NK-92 (cell line): ENCODE data around the gene RNF43.

Experiments used
- DNase-seq: peaks from one replicate; lab custom pipeline; 2025; ENCODE audit not compliant: unreplicated experiment; lab: John Stamatoyannopoulos, UW

RNF43 gene

DNA sequence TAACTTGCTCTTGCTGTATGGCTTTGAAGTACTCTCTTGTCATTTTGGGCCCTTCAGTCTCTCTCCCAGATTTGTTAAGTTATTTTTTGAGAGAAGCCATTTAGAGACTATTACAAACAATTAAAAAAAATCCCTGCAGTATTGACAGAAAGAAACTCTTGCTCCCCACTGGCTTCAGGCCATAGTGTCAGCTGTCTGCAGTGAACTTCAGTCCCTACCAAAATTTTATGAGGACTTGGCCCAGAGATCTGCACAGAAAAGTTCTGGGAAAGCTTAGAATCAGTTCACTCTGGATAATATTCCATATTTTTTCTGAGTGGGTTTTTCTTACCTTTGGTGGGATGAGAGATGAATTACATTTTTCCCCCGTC lies 34.5 kb downstream of the RNF43 start:
- no peak for DNase-seq

DNA sequence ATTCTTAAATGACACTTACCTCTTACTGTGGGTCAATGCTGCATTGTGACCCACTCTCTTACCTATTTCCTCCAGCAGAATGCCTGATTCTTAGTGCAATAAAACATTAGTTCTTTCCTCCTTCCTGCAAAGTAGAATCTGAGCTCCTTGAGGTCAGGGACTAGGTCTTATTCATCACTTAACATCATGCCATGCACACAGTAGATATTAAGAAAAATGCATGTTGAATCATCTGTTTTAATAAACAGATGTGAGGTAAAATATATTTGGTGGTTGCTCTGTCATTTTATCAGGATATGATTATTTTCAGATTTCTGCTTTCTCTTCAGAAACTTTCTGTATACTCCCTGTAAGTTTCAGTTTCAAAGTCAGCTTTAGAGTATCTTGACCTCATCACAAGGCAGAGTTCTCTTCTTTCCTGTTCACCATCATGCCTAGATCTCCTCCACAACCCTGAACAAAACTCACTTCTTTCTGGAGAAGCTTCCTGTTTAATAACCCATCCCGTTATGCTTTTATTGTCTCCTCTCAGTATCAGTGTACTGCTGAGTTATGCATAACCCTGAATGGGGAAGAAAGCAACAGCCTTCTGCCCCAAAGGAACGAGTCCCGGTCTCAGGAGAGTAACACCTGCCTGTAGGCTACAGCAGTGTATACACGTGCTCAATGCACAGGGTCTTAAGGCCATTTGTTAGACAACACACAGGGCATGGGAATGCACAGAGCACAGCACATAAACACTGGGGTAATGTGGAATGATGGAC lies 35.0 kb downstream of the RNF43 start:
- no peak for DNase-seq

DNA sequence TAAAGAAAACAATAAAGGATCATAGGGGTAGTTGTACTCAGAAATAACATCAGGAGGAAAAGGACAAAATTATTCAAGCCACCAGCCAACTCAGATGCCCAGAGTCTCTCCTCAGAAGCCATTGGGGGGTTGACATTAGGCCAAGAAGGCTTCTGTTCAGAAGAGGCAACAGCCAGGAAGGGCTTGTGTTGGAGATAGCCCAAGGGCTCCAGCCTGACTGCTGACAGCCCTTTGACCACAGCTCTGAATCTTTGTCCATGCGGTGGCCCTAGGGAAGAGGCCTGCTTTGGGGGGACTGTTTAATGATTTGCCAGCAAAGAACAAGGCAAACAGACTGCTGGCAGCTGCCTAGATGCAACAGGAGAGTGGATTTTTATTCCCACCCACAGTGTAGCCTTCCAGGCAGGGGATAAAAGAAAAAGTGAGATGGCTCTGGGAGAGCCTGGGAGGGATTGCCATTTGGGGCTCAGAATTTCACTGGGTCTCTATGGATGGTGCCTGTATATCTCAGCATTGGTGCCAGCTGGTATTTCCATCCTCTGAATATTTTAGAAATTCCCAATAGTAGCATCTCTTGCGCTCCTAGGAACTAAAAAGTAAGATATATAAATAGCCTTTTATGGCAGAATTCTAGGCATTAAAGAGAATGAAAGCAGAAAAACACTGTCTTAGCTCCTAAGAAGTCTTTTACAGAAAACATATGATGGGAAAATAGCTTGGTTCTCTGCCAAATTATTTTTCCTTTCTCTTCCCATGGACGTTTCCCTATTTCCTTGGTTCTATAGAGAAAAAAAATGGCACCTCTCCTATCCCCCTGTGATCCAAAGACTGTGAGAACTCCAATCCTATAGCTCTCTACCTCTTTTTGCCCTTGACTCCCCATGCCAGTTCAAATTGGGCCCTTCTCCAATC lies 36.0 kb downstream of the RNF43 start:
- DNase-seq: no peak

DNA sequence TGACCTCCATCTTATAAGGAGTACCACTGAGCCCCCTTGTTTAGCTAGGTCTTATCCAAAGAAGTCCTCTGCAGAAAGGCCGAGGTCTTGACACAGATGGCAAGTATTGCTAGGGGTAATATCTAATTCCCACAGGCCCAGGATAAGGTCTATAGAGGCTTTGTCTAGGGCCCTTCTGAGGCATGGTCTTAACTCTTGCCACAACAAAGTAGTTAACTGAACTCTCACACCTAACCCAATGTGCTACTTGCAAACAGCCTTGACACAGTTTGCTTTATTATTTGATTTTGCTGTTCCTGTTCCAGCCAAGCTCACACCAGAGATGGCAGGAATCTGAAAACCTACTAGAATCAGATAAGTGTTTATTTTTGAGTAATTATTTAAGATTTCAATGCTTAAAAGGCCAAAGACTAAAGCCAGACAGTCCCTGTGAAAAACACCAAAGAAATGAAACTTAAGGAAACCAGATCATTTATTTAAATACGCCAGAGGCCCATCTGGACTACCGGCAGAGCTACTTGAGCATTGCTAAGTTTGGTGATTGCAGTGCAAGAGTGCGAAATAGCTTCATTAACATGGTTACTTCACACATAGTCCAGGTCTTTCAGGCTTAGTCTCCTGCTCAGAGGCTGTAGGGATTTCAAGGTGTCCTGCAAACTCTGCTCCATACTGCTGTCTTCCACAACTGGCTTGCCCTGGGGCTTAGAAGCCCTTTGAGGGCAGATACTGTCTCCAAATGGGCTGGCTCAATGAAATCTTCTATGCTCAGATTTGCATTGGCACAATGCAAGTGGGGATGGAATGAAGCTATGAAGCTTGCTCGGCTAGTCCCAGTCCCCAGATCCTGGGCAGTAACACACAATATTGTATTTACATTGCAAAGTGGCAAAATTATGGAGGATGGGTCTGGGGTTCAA lies 36.9 kb downstream of the RNF43 start:
- no peak for DNase-seq

DNA sequence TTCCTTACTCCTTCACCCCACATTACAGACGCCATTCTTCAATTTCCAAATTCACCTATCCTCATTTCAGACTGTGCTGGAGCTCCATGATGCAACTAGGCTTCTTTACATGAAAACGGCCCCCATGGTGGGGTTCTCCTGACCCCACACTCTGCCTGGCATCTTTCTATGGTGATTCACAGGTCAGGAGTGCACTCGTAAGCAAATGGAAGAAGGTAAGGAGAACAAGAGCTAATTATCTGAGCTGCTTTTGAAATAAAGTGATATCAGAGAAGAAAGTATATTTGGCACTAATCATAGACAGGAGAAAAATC lies 37.9 kb downstream of the RNF43 start:
- DNase-seq: no peak

DNA sequence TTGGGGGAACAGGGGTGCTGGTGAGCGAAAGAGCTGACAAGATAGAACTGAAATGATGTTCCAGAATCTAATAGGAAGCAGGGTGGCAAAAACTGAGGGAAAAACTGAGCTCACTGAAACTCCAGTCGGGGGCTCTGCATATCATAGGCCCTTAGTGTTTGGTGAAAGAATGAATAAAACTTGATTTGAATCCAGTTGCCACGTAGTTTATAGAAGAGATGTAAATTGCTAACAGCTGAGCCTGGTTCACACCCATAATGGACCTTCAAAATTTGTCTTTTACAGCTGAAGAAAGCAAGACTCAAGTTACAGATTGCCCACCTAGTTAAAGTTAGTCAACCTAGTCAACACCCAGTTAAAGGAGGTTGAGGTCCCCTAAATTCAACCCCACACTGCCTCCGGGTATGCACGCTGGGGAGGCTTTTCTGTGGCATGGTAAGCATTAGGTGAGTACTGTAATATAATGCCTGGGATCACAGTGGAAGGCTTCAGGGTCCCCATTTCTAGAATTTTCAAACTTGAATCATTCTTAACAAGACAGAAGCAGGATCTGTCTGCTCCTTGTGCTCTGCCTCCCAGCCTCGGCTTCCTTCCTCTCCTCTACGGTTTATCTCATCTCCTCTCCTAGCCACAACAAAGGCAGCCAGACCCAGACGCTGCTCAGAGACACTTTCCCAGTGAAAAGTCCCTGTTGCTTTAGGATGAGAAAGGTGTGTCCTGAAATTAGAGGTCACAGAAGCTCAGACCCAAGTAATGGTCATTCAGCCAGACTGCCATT lies 38.4 kb downstream of the RNF43 start:
- no peak for DNase-seq

DNA sequence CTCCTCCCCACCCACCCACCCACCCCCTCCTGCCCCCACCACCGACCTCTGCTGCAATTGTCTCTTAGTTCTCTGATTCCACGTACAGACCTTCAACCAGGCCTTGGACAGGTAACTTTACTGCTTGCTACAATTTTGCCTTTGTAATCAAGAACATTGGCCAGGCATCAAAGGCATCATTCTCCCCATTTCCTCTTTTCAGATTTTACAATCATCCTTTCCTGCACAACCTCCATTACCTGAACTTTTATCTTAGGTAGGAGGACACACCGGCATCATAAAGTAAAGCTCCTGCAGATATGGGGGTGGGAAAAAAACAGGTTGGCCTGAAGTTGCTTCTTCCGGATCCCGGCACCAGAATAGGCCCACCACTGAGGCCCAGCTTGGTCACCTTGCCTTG lies 39.7 kb downstream of the RNF43 start:
- no peak for DNase-seq

DNA sequence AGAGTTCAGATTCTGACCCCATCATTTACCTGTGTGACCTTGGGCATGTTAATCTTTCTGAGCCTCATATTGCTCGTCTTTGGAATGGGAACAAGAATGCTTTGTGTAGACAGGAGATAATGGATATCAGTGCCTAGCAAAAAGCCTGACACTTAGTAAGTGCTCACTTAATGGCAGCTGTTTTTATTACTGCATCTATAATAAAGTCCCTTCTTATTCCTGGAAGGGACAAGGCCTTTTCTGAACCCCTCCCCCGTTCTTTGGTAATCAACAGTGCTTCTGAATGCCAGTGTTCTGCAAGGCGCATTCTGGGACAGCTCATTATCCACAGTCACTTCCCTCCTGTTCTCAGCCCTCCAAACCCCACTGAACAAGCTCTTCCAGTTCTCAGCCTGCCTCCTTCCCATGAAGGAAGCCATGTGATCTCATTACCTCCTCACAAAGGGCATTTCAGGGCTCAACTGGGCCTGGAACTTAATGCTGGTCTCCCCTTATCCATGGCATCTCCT lies 40.2 kb downstream of the RNF43 start:
- no peak for DNase-seq

DNA sequence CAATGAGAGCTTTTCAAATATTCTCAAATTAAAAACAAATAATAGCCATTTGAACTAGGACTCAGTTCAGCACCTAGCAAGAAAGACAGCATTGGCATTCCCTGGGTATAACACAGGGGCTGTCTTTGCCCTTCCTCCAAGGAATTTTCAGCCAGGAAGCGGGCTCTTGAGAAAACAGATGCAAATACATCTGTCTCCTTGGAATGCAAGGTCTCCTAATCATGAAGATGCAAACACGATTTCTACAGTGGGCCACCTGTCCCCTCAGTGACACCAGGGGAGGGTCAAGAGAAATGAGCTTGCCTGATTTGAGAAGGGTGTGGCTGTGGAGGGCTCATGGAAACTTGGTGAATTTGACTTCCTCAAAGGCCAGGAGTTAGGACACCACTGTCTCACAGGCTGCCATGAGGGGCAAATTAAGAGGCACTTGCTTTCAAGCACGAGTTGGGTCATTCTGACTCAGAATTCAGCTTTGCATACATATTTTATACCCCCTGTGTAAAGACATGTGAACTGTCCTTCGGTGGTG lies 40.8 kb downstream of the RNF43 start:
- DNase-seq: no peak

DNA sequence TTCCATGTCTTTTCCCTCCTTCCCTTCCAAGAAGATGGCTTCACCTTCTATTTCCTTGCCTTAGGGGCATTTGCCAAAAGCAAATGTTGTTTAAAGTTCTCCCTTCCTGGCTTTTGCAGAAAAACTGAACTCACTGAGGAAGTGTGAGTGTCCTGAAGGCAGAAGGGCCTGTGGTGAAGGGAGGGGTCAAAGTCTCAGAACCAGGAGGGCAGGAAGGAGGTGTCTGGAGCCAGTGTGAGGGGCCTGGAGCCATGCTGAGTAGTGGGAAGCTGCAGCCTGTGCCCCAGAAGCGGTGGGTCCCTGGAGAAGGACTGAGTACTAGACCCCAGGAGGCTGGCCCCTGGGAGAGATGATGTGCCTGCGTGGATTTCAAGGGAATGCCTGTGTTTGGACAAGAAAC lies 41.5 kb downstream of the RNF43 start:
- DNase-seq: no peak

DNA sequence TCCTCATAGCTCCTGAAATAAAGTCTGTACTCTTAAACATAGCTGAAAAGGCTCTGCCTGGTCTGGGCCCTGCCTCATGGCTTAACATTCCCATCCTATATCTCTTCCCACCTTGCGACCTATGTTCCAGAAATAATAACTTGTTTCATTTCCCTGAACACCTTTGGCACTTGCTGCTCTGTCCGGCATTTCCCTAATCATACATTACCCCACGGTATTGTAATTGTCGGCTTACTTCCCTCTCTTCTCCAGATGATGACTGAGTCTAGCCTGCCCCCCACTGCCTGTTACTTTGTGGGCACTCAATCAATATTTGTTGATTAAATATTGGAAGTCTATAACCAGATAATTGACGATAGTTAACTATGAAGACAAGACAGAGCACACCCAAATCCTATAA lies 42.1 kb downstream of the RNF43 start:
- no peak for DNase-seq

DNA sequence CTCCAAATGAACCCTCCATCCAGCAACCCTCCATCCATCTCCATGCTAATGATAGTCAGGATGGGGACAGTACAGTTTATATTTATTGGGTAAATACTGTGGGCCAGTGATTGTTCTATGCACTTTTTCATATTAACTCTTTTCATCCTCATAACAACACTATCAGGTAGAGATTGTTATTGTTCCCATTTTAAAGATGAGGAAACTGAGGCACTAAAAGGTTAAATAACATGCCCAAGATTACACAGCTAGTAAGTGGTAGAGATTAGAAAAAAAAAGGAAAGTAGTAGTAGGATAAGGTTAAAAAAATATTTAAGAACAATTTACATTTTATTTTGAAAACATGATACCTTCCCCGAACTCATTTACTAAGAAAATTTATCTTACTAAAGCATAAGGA lies 43.4 kb downstream of the RNF43 start:
- no peak for DNase-seq

DNA sequence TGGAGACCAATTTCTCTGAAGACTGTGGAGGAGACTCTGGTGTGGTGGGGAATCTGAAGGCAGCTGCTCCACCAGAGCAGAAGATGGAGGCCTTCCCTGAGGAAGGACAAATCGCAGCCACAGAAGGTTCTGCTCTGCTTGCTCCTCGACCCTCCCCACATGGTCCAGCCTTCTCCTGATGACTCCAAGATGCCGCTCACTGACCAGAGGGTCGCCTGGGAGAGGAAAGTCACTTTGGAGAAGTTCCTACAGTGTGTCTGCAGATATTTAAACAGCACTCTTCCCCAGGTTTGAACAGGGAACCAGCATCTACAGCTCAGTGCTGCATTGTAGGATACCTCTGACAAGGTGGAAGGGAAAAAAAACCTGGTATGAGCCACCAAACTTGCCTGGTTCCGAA lies 44.3 kb downstream of the RNF43 start:
- no peak for DNase-seq

DNA sequence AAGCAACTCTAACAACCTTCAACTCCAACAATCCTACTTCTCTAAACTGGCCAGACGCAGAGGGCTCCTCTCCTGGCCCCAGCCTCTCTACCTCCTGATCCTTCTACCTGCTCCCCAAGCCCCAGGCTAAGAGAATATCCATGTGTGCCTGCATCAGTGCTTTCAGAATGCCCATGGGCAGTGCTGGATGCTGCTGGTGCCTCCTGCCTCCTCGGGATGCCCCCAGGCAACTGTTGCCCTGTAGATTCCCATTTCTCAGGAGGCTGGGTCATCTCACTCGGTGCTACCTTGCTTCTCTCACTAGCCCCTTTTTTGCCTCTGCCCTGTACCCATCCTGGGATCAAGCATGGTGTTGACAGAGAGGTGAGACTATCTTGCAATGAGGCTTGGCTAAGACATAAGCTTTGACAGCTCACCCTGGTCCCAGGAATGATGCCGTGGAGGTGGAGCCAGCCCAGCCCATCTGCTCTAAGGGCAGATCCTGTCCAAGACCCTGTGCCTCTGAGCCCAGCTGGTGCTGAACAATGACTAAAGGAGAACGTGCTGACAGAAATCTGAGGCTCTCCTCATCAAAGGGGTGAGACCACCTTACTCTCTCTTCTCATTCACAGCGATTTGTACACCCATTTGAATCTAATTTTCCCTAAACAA lies 45.9 kb downstream of the RNF43 start:
- DNase-seq: no peak

DNA sequence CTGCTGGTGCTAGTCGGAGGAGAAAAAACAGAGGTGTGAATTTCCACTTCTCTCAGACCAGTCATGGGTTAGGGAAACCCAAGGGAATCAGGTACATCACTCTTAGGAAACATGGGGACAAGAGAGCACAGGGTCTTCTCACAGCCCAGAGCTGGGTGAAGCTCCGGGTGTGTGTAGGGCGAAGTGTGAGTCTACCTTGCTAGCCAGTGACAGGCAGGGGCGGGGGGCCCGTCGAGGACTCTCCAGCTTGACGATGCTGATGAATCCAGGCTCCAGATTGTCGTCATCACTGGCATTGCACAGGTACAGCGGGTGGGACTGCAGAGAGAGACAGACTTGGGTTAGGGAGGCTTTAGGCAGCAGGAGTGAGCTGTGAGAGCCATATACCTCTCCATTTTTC lies 46.6 kb downstream of the RNF43 start:
- no peak for DNase-seq

DNA sequence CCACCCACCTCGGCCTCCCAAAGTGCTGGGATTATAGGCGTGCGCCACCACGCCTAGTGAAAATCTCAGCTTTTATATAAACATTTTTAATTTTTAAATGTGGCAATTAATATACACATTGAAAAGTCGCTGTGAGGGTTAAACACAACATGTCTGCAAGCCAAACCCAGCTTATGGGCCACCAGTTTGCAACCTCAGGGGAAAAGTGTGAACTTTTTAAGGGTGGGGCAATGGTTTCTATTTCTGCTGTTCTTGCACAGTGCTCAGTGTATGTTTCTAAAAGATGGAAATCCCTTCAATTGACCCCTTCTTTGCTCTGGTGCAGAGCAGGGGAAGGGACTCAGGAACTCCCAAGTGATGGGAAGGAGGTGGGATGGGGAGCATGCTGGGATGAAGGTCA lies 47.0 kb downstream of the RNF43 start:
- DNase-seq: no peak

DNA sequence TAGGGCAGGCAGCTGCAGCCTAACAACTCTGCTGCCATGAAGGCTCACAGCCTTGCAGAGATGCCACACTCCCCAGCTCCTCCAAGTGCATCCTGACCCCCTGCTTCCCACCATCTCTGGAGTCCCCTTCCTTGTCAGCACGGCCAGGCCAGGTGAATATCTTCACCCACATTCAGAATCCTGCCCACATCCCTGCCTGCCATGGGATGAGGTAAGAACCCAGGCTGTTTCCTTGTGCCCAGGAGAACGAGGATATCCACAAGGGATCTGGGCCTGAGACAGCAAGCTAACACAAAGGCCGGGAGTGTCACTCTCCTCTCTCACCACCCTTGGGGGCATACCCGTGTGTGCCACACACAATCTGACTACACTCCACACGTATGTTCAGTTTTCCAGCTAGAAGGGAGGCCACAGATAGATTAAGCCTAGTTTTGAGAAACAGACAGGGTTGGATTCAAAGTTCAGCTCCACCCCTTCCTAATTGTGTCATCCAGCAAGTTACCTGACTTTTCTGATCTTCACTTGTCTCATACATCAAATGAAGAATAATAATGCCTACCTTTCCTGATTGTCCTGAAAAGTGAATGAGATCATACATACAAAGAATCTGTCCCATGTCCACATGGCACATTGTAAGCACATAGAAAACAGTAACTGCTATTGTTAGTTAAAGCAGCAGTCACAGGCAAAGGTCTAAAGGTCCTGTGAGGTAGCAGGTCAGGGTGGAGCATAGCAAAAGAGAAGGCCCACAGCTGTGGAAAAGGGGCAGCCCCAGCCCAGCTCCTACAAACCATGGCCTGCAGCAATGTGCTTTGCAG lies 47.9 kb downstream of the RNF43 start:
- no peak for DNase-seq

DNA sequence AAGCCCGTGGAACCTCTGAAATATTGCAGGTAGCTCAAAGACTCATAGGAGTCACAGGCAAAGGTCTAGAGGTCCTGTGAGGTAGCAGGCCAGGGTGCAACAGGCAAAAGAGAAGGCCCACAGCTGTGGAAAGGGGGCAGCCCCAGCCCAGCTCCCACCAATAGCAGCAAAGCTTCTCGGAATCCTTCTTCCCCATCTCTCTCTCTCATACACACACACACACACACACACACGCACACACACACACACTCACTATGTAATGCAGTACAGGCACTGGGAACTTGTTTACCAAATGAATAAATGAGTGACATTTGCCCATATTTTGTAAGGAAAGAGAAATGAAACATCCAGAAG lies 48.5 kb downstream of the RNF43 start:
- no peak for DNase-seq
